ENCODE measurements around the gene BBS9.

GRCh38 chr7:33634606-33635005, 505.2 kb downstream of the BBS9 start:
- TF ChIP-seq CTCF (IDR thresholded peaks at IDR 0.05): no peak
- no peak for TF ChIP-seq POLR2AphosphoS5 (IDR thresholded peaks at IDR 0.05; ENCODE audit: insufficient read depth in 1 of 2, low read depth in 1 of 2)
